Smooth muscle cell of bladder (primary cell): ENCODE measurements around the gene ZNF266. TPM values are rescaled to one million over a fixed set of nuclear protein-coding genes. Genes with fewer than 3 reads are reported as not detected.

Source experiments
- total RNA-seq: library from RNA; depleted of rRNA; stranded (reverse); fragments of >200 nt; gene quantifications from 2 replicates; pipeline ENCODE4 v1.2.3, GENCODE V29; 2014

ZNF266 gene
- 5.7 and 6.1 TPM in 2 replicates for total RNA-seq

DNA sequence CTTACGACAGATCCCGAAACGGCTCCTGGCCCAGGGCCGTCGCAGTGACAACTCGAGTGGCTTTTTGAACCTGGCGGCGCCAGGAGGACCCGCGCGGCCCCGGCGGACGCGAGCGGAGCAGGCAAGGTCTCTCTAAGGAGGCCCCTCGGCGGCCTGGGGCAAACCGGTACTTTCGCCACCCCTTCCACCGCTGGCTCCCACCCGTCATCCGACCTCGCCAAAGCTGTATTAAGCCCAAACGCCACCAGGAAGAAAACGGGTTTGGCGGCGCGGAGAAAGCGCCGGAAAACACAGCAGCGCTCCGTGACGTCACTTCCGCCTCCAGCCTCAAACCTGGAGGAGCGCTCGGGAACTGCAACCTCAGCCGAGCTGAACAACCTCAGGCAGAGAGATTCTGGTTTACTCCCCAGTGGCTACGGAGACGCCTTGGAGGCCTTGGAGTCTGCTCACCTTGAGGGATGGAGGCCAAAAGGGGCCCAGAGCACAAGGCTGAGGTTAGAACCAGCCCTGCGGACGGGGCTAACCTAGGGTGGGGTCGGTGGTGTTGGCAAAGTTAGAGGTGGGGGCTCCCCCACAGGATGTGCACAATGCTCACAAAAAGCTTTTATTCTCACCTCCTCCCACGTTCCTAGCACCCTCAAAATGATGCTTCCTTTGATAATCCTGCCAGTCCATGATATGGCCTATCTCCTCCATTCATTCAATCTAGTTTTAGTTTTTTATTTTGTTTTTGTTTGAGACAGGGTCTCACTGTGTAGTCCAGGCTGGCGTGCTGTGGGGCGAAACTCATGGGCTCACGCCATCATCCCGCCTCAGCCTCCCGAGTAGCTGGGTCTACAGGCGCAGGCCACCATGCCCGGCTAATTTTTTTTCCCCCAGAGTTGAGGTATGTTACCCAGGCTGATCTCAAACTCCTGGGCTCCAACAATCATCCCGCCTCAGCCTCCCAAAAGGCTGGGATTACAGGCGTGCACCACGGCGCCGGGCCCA lies at the start of gene ZNF266:
Gene ZNF266 (minus strand): TSS at position 295 of the 990 bp plus-strand sequence. CDS start 15,484 bp downstream, outside the sequence.

DNA sequence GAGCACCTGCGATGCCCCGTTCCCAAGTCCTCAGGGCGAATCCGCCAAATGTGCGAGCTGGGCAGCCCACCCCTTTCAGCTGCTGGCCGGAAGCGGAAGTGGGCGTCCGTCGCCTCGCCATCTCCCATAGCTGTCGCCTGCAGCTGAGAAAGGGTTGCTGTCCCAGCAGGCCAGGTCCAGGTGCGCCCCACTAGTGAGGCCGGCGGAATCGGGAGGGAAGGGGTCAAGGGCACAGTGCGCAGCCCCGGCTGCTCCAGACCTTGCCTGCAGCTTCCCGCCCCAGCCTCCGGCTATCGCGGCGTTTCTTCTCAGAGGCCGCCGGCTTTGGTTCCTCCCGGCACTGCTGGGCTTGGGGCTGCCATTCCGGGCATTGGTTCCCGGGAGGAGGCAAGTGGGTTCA lies 72.5 kb downstream of the ZNF266 start, which contains the start of gene ZNF177:
Gene ZNF177 (plus strand): TSS at position 109 of the 400 bp plus-strand sequence. CDS start 15,299 bp downstream, outside the sequence.

Other genes with a start within 250 kb of the ZNF266 start
- not detected in 2 replicates for gene OR7D4, start 216.0 kb downstream of the ZNF266 start, total RNA-seq
- gene OR7E24, start 184.6 kb downstream of the ZNF266 start, total RNA-seq, result not detected in 2 replicates
- 6.9 and 7.7 TPM in 2 replicates for gene ZNF699, start 125.7 kb downstream of the ZNF266 start, total RNA-seq
- gene ZNF559, start 111.4 kb downstream of the ZNF266 start, total RNA-seq, result 10.0 and 10.4 TPM in 2 replicates
- 1.2 and 1.4 TPM in 2 replicates for gene ZNF177, start 72.6 kb downstream of the ZNF266 start, total RNA-seq
- 0.37 and 0.57 TPM in 2 replicates for gene ZNF560, start 63.0 kb upstream of the ZNF266 start, total RNA-seq
- gene ZNF426, start 103.1 kb upstream of the ZNF266 start, total RNA-seq, result 19.9 and 20.8 TPM in 2 replicates
- 33.7 and 34.2 TPM in 2 replicates for gene ZNF121, start 148.9 kb upstream of the ZNF266 start, total RNA-seq
- gene ZNF561, start 185.7 kb upstream of the ZNF266 start, total RNA-seq, result 26.6 and 33.3 TPM in 2 replicates
- gene ZNF562, start 239.5 kb upstream of the ZNF266 start, total RNA-seq, result 12.9 and 23.4 TPM in 2 replicates